Keratinocyte (primary cell): Measurements from ENCODE around the gene HPSE2. TPM values are rescaled to one million over a fixed set of nuclear protein-coding genes. Genes with fewer than 3 reads are reported as not detected.

Source experiments
- DNase-seq: peaks from one replicate; pipeline ENCODE4 v3.0.0-alpha.2; 2011; ENCODE audit warnings: low read depth, missing footprints, low spot score
- FAIRE-seq: peaks from 2 replicates; lab custom pipeline; 2011; peaks lifted over from hg19 to GRCh38; lab: Jason Lieb, UNC
- H2AFZ ChIP-seq: 2 replicates; pipeline ENCODE4 v1.6.0; 2012; ENCODE audit warnings: low read length, control low read depth, inconsistent platforms; ENCODE audit not compliant: control insufficient read depth
- H3K27ac ChIP-seq: 2 replicates; pipeline ENCODE4 v1.5.1; 2011; ENCODE audit warnings: low read length; ENCODE audit not compliant: control insufficient read depth, insufficient read depth
- H3K27me3 ChIP-seq: 3 replicates; pipeline ENCODE4 v1.6.0; 2011; ENCODE audit warnings: low read length; ENCODE audit not compliant: control insufficient read depth, insufficient read depth; ENCODE audit errors: extremely low read depth
- H3K36me3 ChIP-seq, 2 experiments: 2 replicates in 1 of 2; 3 replicates in 1 of 2; pipeline ENCODE4 v1.5.1; 2011; ENCODE audit warnings: low read length in 2 of 2, mild to moderate bottlenecking in 1 of 2; ENCODE audit not compliant: control insufficient read depth in 2 of 2, insufficient read depth in 2 of 2; ENCODE audit errors: extremely low read depth in 1 of 2
- H3K4me1 ChIP-seq: 3 replicates; pipeline ENCODE4 v1.5.1; 2011; ENCODE audit warnings: low read length; ENCODE audit not compliant: control insufficient read depth, insufficient read depth; ENCODE audit errors: extremely low read depth
- H3K4me2 ChIP-seq: 3 replicates; pipeline ENCODE4 v1.6.0; 2011; ENCODE audit warnings: low read depth, low read length; ENCODE audit not compliant: control insufficient read depth, insufficient read depth; ENCODE audit errors: extremely low read depth
- H3K4me3 ChIP-seq, 3 experiments: fragments of 200-600 bp in 1 of 3; sonication (generic) in 1 of 3; 2 replicates in 2 of 3; 3 replicates in 1 of 3; pipeline ENCODE4 v1.5.1; 2011 to 2016; ENCODE audit warnings: low read length in 3 of 3, mild to moderate bottlenecking in 3 of 3, control low read depth in 2 of 3, inconsistent platforms in 1 of 3, low read depth in 1 of 3, mixed read lengths in 1 of 3, mixed run types in 1 of 3, moderate library complexity in 1 of 3; ENCODE audit not compliant: control insufficient read depth in 2 of 3, insufficient read depth in 2 of 3; ENCODE audit errors: extremely low read depth in 1 of 3
- H3K79me2 ChIP-seq: 2 replicates; pipeline ENCODE4 v1.6.0; 2012; ENCODE audit warnings: low read length; ENCODE audit not compliant: control insufficient read depth, insufficient read depth
- H3K9ac ChIP-seq: 3 replicates; pipeline ENCODE4 v1.6.0; 2011; ENCODE audit warnings: low read length; ENCODE audit not compliant: control insufficient read depth, insufficient read depth; ENCODE audit errors: extremely low read depth
- H3K9me1 ChIP-seq: 3 replicates; pipeline ENCODE4 v1.6.0; 2011; ENCODE audit warnings: low read length; ENCODE audit not compliant: control insufficient read depth, insufficient read depth; ENCODE audit errors: extremely low read depth
- H3K9me3 ChIP-seq: 2 replicates; pipeline ENCODE4 v1.5.1; 2012; ENCODE audit warnings: low read depth, low read length; ENCODE audit not compliant: control insufficient read depth
- H4K20me1 ChIP-seq: 3 replicates; pipeline ENCODE4 v1.6.0; 2011; ENCODE audit warnings: low read length; ENCODE audit not compliant: control insufficient read depth, insufficient read depth; ENCODE audit errors: extremely low read depth
- CTCF ChIP-seq, 3 experiments: IDR thresholded peaks in 1 of 3; conservative IDR thresholded peaks in 1 of 3; optimal IDR thresholded peaks in 1 of 3; 2 replicates in 2 of 3; 3 replicates in 1 of 3; pipeline versions ENCODE3 to v1.5.1; 2011; ENCODE audit warnings: low read length in 3 of 3, mild to moderate bottlenecking in 3 of 3, moderate library complexity in 2 of 3, control low read depth in 1 of 3, inconsistent platforms in 1 of 3; ENCODE audit not compliant: insufficient read depth in 2 of 3; ENCODE audit errors: extremely low read depth in 1 of 3
- EZH2 ChIP-seq: IDR thresholded peaks from one replicate; pipeline ENCODE4 v1.6.1; 2012; ENCODE audit warnings: inconsistent platforms, mild to moderate bottlenecking, low read length, moderate library complexity
- dilution Hi-C: fragments of 300-500 bp; cut with MboI; formaldehyde crosslinking; loops from one replicate; pipeline ENCODE4 v1.7.0; 2020; ENCODE audit warnings: low sequenced_read_pairs; ENCODE audit not compliant: extremely low pct_ligation_motif_present
- polyA plus RNA-seq, 5 experiments: library from polyadenylated mRNA; depleted of rRNA in 3 of 5; stranded (reverse) in 3 of 5; stranded (forward) in 1 of 5; unstranded in 1 of 5; fragments of >200 nt; gene quantifications; 1 replicate in 1 of 5; 2 replicates in 3 of 5; 3 replicates in 1 of 5; pipeline versions ENCODE4 v1.2.1 to v1.2.3, GENCODE V29; 2011 to 2012; ENCODE audit warnings: missing spikeins in 2 of 5, low read depth in 1 of 5, low replicate concordance in 1 of 5

HPSE2 gene
- polyA plus RNA-seq, 1 donor (not counting 4 experiments of a cell fraction or from before 2014, with no cell fraction given), result 0.01 TPM

GRCh38 chr10:98611436-98611835, 624.2 kb downstream of the HPSE2 start:
- no peak overlapping the region for H3K4me3 ChIP-seq
- no peaks in the 10 kb centered on the region for H3K27me3 ChIP-seq
- no peaks in the 10 kb centered on the region for H3K4me1 ChIP-seq
- no peak overlapping the region for H3K9ac ChIP-seq
- H3K9me3 ChIP-seq, result no peaks in the 10 kb centered on the region
- no peak overlapping the region for H3K27ac ChIP-seq
- TF ChIP-seq EZH2 (no peak), CTCF (optimal IDR thresholded peaks at IDR 0.05 in 1 of 3, IDR thresholded peaks at IDR 0.05 in 1 of 3, conservative IDR thresholded peaks at IDR 0.05 in 1 of 3; ENCODE audit: extremely low read depth in 1 of 3, insufficient read depth in 2 of 3, low read length in 3 of 3) (no peak)
- no peak overlapping the region for H3K4me2 ChIP-seq
- H2AFZ ChIP-seq, result no peak overlapping the region
- DNase-seq (no peak), FAIRE-seq (no peak)
- dilution Hi-C loops, result no loop called here
- H3K79me2 ChIP-seq, result no peaks in the 10 kb centered on the region
- no peaks in the 10 kb centered on the region for H3K36me3 ChIP-seq
- H4K20me1 ChIP-seq, result no peaks in the 10 kb centered on the region
- no peaks in the 10 kb centered on the region for H3K9me1 ChIP-seq

- no peaks in the 10 kb centered on the region for H4K20me1 ChIP-seq
- dilution Hi-C loops, result no loop called here
- FAIRE-seq, result no peak
Observed at GRCh38 chr10:98610836-98611235, 624.8 kb downstream of the HPSE2 start.

More at GRCh38 chr10:98610836-98611235, 624.8 kb downstream of the HPSE2 start:
- no peaks in the 10 kb centered on the region for H3K36me3 ChIP-seq
- no peak overlapping the region for H3K4me3 ChIP-seq
- H3K79me2 ChIP-seq, result no peaks in the 10 kb centered on the region
- H3K4me1 ChIP-seq, result no peaks in the 10 kb centered on the region
- no peak for DNase-seq
- no peaks in the 10 kb centered on the region for H3K9me3 ChIP-seq
- no peak overlapping the region for H2AFZ ChIP-seq
- TF ChIP-seq CTCF (optimal IDR thresholded peaks at IDR 0.05 in 1 of 3, IDR thresholded peaks at IDR 0.05 in 1 of 3, conservative IDR thresholded peaks at IDR 0.05 in 1 of 3; ENCODE audit: extremely low read depth in 1 of 3, insufficient read depth in 2 of 3, low read length in 3 of 3), result no peak
- TF ChIP-seq EZH2, result no peak
- H3K9me1 ChIP-seq, result no peaks in the 10 kb centered on the region
- no peak overlapping the region for H3K4me2 ChIP-seq
- H3K27ac ChIP-seq, result no peak overlapping the region
- H3K9ac ChIP-seq, result no peak overlapping the region
- H3K27me3 ChIP-seq, result no peaks in the 10 kb centered on the region
